Measurements from ENCODE around the gene ADAMTS9.

- TF ChIP-seq EZH2 (IDR thresholded peaks at IDR 0.05; ENCODE audit: low read depth): no peak
- no peak for TF ChIP-seq CTCF (conservative IDR thresholded peaks at IDR 0.05)
Measured at GRCh38 chr3:64561868-64562267, 125.9 kb downstream of the ADAMTS9 start.

Data from PC-9 (cell line).